Endothelial cell of umbilical vein (primary cell): ENCODE results near the gene NR5A2. TPM values are rescaled to one million over a fixed set of nuclear protein-coding genes. Genes with fewer than 3 reads are reported as not detected.
A peak's percentile ranks its signal among the peaks of the same experiment; 100 is the strongest.

Experiments
- BruUV-seq: library from RNA; stranded (reverse); fragments of 400-500 nt; replicated peaks from 2 replicates; lab custom pipeline; 2021; lab: Mats Ljungman, UMichigan
- CTCF ChIA-PET: fragments of 300-600, 350-600 bp; sonication (Branson Sonifier 250); formaldehyde crosslinking; loops from one replicate; lab custom pipeline; 2021; ENCODE audit warnings: antibody characterized with exemption, inconsistent platforms; lab: Charles Lee
- POLR2A ChIA-PET: fragments of 300-600, 350-600 bp; sonication (Branson Sonifier 250); formaldehyde crosslinking; loops from one replicate; lab custom pipeline; 2021; ENCODE audit warnings: antibody characterized with exemption, inconsistent platforms; lab: Charles Lee
- DNase-seq: peaks from one replicate; pipeline ENCODE4 v3.0.0-alpha.2; 2011; ENCODE audit warnings: low read depth, low spot score
- FAIRE-seq: peaks from 2 replicates; lab custom pipeline; 2011; peaks lifted over from hg19 to GRCh38; lab: Jason Lieb, UNC
- H2AFZ ChIP-seq: 2 replicates; pipeline ENCODE4 v1.6.0; 2012; ENCODE audit warnings: low read depth, low read length, control low read depth, inconsistent platforms
- H3K27ac ChIP-seq: 2 replicates; pipeline ENCODE4 v1.5.1; 2011; ENCODE audit warnings: low read depth, mild to moderate bottlenecking, control low read depth, low read length, moderate library complexity; ENCODE audit not compliant: insufficient read depth
- H3K27me3 ChIP-seq, 2 experiments: 2 replicates each; pipeline versions ENCODE4 v1.6.0 to v1.6.1; 2011; ENCODE audit warnings: low read length in 2 of 2, mixed read lengths in 1 of 2; ENCODE audit not compliant: control insufficient read depth in 2 of 2, insufficient read depth in 2 of 2
- H3K36me3 ChIP-seq, 2 experiments: 2 replicates in 1 of 2; 3 replicates in 1 of 2; pipeline ENCODE4 v1.5.1; 2011; ENCODE audit warnings: low read length in 2 of 2, mild to moderate bottlenecking in 1 of 2, moderate library complexity in 1 of 2; ENCODE audit not compliant: control insufficient read depth in 2 of 2, insufficient read depth in 2 of 2; ENCODE audit errors: extremely low read depth in 1 of 2
- H3K4me1 ChIP-seq: 3 replicates; pipeline ENCODE4 v1.5.1; 2011; ENCODE audit warnings: mild to moderate bottlenecking, low read length; ENCODE audit not compliant: control insufficient read depth, insufficient read depth; ENCODE audit errors: extremely low read depth
- H3K4me2 ChIP-seq: 2 replicates; pipeline ENCODE4 v1.6.1; 2011; ENCODE audit warnings: low read length, control low read depth, mixed read lengths; ENCODE audit not compliant: insufficient read depth
- H3K4me3 ChIP-seq, 3 experiments: fragments of 200-600 bp in 1 of 3; sonication (generic), shearing (Covaris generic) in 1 of 3; replicated peaks in 1 of 3; 2 replicates each; pipeline ENCODE4 v1.5.1; 2011 to 2016; ENCODE audit warnings: control low read depth in 3 of 3, low read length in 3 of 3, mild to moderate bottlenecking in 2 of 3, inconsistent platforms in 1 of 3, low read depth in 1 of 3, moderate library complexity in 1 of 3; ENCODE audit not compliant: insufficient read depth in 1 of 3
- H3K79me2 ChIP-seq: 2 replicates; pipeline ENCODE4 v1.6.0; 2012; ENCODE audit warnings: low read length, inconsistent platforms; ENCODE audit not compliant: control insufficient read depth, insufficient read depth
- H3K9ac ChIP-seq: replicated peaks from 2 replicates; pipeline ENCODE3; 2011; ENCODE audit warnings: low read length, control low read depth; ENCODE audit not compliant: insufficient read depth; ENCODE audit errors: extremely low read depth
- H3K9me1 ChIP-seq: replicated peaks from 3 replicates; pipeline ENCODE4 v1.6.0; 2011; ENCODE audit warnings: mild to moderate bottlenecking, low read length; ENCODE audit not compliant: control insufficient read depth, insufficient read depth; ENCODE audit errors: extremely low read depth
- H3K9me3 ChIP-seq: replicated peaks from 2 replicates; pipeline ENCODE4 v1.5.1; 2012; ENCODE audit warnings: low read length, inconsistent platforms; ENCODE audit not compliant: control insufficient read depth, insufficient read depth
- H4K20me1 ChIP-seq: replicated peaks from 2 replicates; pipeline ENCODE3; 2011; ENCODE audit warnings: mild to moderate bottlenecking, low read length; ENCODE audit not compliant: control insufficient read depth, insufficient read depth; ENCODE audit errors: extremely low read depth
- CTCF ChIP-seq, 2 donors: IDR thresholded peaks; 1 replicate in 1 of 2; 2 replicates in 1 of 2; pipeline ENCODE4 v1.5.1; 2011; ENCODE audit warnings: low read length in 2 of 2, mild to moderate bottlenecking in 2 of 2, moderate library complexity in 2 of 2, control low read depth in 1 of 2, inconsistent platforms in 1 of 2, low read depth in 1 of 2; ENCODE audit not compliant: insufficient read depth in 1 of 2; ENCODE audit errors: extremely low read depth in 1 of 2
- EZH2 ChIP-seq: IDR thresholded peaks from 2 replicates; pipeline ENCODE4 v1.6.1; 2012; ENCODE audit warnings: borderline replicate concordance, low read depth, mild to moderate bottlenecking, moderate library complexity, low read length, inconsistent platforms; ENCODE audit not compliant: severe bottlenecking
- FOS ChIP-seq: IDR thresholded peaks from 2 replicates; pipeline ENCODE4 v1.6.1; 2011; ENCODE audit warnings: mild to moderate bottlenecking, low read length, moderate library complexity, borderline replicate concordance; ENCODE audit not compliant: insufficient read depth
- JUN ChIP-seq: IDR thresholded peaks from 2 replicates; pipeline ENCODE4 v1.6.1; 2011; ENCODE audit warnings: borderline replicate concordance, low read depth; ENCODE audit not compliant: insufficient read length, insufficient read depth
- MAX ChIP-seq: IDR thresholded peaks from 2 replicates; pipeline ENCODE4 v1.6.1; 2011; ENCODE audit not compliant: insufficient read depth, insufficient read length
- MYC ChIP-seq: IDR thresholded peaks from one replicate; pipeline ENCODE4 v1.6.1; 2011; ENCODE audit warnings: mild to moderate bottlenecking, low read depth, low read length
- POLR2A ChIP-seq: IDR thresholded peaks from 2 replicates; pipeline ENCODE4 v1.6.1; 2012; ENCODE audit warnings: low read depth, mild to moderate bottlenecking, control low read depth, low read length
- POLR2AphosphoS5 ChIP-seq: IDR thresholded peaks from 2 replicates; pipeline ENCODE4 v1.6.1; 2012; ENCODE audit warnings: low read depth, mild to moderate bottlenecking, control low read depth, low read length, moderate library complexity; ENCODE audit not compliant: insufficient read depth
- dilution Hi-C: fragments of 300-500 bp; cut with MboI; formaldehyde crosslinking; loops from one replicate; pipeline ENCODE4 v1.15.0; 2019; ENCODE audit warnings: low sequenced_read_pairs; ENCODE audit not compliant: extremely low pct_ligation_motif_present
- intact Hi-C: fragments of 100-400 bp; cut with micrococcal nuclease; formaldehyde crosslinking; loops from one replicate; pipeline ENCODE4 v1.10.0; 2022
- polyA plus RNA-seq, 4 experiments: library from polyadenylated mRNA; depleted of rRNA in 3 of 4; stranded (reverse) in 3 of 4; unstranded in 1 of 4; fragments of >200 nt; gene quantifications; 2 replicates each; pipeline versions ENCODE4 v1.2.1 to v1.2.3, GENCODE V29; 2011 to 2012; ENCODE audit warnings: missing spikeins in 1 of 4
- total RNA-seq: library from RNA; stranded (reverse); gene quantifications from 2 replicates; pipeline ENCODE4 v1.2.3, GENCODE V29; 2021

The NR5A2 gene
- total and polyA plus RNA-seq, 2 donors (not counting 3 experiments of a cell fraction or from before 2014, with no cell fraction given) = 3.4 to 12.1 TPM

GRCh38 chr1:200118779-200119505, 91.4 kb downstream of the NR5A2 start:
- DNase-seq (no peak), FAIRE-seq (no peak)
- Histone ChIP-seq H3K36me3 (no peaks in the 10 kb centered on the region), H2AFZ (no peak overlapping the region), H3K4me3 (no peak overlapping the region), H3K4me1 (no peaks in the 10 kb centered on the region), H3K27me3 (no peaks in the 10 kb centered on the region), H3K4me2 (no peak overlapping the region), H3K9me3 (no peaks in the 10 kb centered on the region), H3K9me1 (no peaks in the 10 kb centered on the region), H4K20me1 (no peaks in the 10 kb centered on the region), H3K27ac (no peak overlapping the region), H3K9ac (no peak overlapping the region), H3K79me2 (no peaks in the 10 kb centered on the region)
- intact Hi-C loops (no loop called here), dilution Hi-C loops (no loop called here)
- no peak for TF ChIP-seq CTCF (IDR thresholded peaks at IDR 0.05; ENCODE audit: extremely low read depth in 1 of 2, insufficient read depth in 1 of 2, low read depth in 1 of 2, low read length in 2 of 2)
- TF ChIP-seq POLR2A = no peak
- TF ChIP-seq EZH2 = no peak
- ChIA-PET POLR2A (no interaction called here), CTCF (no interaction called here)
- BruUV-seq = no TSS peak

- dilution Hi-C loops = no loop called here
- H3K27ac ChIP-seq = no peak overlapping the region
- no peaks in the 10 kb centered on the region for H3K36me3 ChIP-seq
- H3K4me2 ChIP-seq = no peak overlapping the region
- H4K20me1 ChIP-seq = no peaks in the 10 kb centered on the region
- CTCF ChIA-PET = interaction anchor here (0.9 kb wide), 1 partner anchor 12 kb away, joined by 3 read pairs; no protein-coding TSS in a partner anchor
- no peaks in the 10 kb centered on the region for H3K9me1 ChIP-seq
- BruUV-seq = no TSS peak
- no peak for TF ChIP-seq FOS
- TF ChIP-seq JUN = no peak
- TF ChIP-seq CTCF (IDR thresholded peaks at IDR 0.05; ENCODE audit: extremely low read depth in 1 of 2, insufficient read depth in 1 of 2, low read depth in 1 of 2, low read length in 2 of 2) = no peak
- no peak for TF ChIP-seq POLR2AphosphoS5
- no peak for TF ChIP-seq EZH2
- no peak for TF ChIP-seq POLR2A
- TF ChIP-seq MAX = no peak
- no peak for TF ChIP-seq MYC
- intact Hi-C loops = no loop called here
- H3K4me1 ChIP-seq = no peaks in the 10 kb centered on the region
- POLR2A ChIA-PET = no interaction called here
- no peak overlapping the region for H3K4me3 ChIP-seq
- FAIRE-seq (no peak), DNase-seq (peak; percentile 43)
- H2AFZ ChIP-seq = no peak overlapping the region
- H3K79me2 ChIP-seq = no peaks in the 10 kb centered on the region
- no peak overlapping the region for H3K9ac ChIP-seq
- H3K9me3 ChIP-seq = no peaks in the 10 kb centered on the region
- no peaks in the 10 kb centered on the region for H3K27me3 ChIP-seq
Observed at GRCh38 chr1:200121421-200121820, 93.9 kb downstream of the NR5A2 start.
